Activated CD4-positive, alpha-beta T cell treated with anti-CD3 and anti-CD28 coated beads, Interleukin-2, amount 10 ng/mL, durations not matched to agents 7 days and 5 days (primary cell): ENCODE data around the gene KCNS1. TPM values are rescaled to one million over a fixed set of nuclear protein-coding genes. Genes with fewer than 3 reads are reported as not detected.
"Not testable (repeated sequence)": the region's sequence is repeated elsewhere in the genome, so short reads cannot be mapped to it uniquely, and the experiment has no call there.

Experiments
- CTCF ChIA-PET: fragments of 350-600 bp; sonication (Branson Sonifier 250); formaldehyde crosslinking; loops from one replicate; lab custom pipeline; 2021; ENCODE audit warnings: antibody characterized with exemption; lab: Charles Lee
- POLR2A ChIA-PET: fragments of 350-600 bp; sonication (Branson Sonifier 250); formaldehyde crosslinking; loops from one replicate; lab custom pipeline; 2021; ENCODE audit warnings: antibody characterized with exemption; lab: Charles Lee
- DNase-seq: peaks from one replicate; pipeline ENCODE4 v3.0.0-alpha.2; 2020
- H3K27ac Mint-ChIP-seq: one replicate; pipeline ENCODE4 v1.8.0; 2021; ENCODE audit warnings: mild to moderate bottlenecking, moderate library complexity, mixed read lengths
- H3K27me3 Mint-ChIP-seq: one replicate; pipeline ENCODE4 v1.8.0; 2021; ENCODE audit warnings: mixed read lengths
- H3K36me3 Mint-ChIP-seq: one replicate; pipeline ENCODE4 v1.8.0; 2021; ENCODE audit warnings: low read depth, mixed read lengths
- H3K4me1 Mint-ChIP-seq: one replicate; pipeline ENCODE4 v1.8.0; 2021; ENCODE audit warnings: mixed read lengths
- H3K4me3 Mint-ChIP-seq: one replicate; pipeline ENCODE4 v1.8.0; 2021; ENCODE audit warnings: mild to moderate bottlenecking, moderate library complexity, mixed read lengths
- H3K9me3 Mint-ChIP-seq: one replicate; pipeline ENCODE4 v1.8.0; 2021; ENCODE audit warnings: mixed read lengths
- total RNA-seq, 2 experiments: library from RNA; stranded (reverse); gene quantifications; one replicate each; pipeline ENCODE4 v1.2.3, GENCODE V29; 2021

Gene KCNS1, protein sequence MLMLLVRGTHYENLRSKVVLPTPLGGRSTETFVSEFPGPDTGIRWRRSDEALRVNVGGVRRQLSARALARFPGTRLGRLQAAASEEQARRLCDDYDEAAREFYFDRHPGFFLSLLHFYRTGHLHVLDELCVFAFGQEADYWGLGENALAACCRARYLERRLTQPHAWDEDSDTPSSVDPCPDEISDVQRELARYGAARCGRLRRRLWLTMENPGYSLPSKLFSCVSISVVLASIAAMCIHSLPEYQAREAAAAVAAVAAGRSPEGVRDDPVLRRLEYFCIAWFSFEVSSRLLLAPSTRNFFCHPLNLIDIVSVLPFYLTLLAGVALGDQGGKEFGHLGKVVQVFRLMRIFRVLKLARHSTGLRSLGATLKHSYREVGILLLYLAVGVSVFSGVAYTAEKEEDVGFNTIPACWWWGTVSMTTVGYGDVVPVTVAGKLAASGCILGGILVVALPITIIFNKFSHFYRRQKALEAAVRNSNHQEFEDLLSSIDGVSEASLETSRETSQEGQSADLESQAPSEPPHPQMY
- not detected for total RNA-seq

DNA sequence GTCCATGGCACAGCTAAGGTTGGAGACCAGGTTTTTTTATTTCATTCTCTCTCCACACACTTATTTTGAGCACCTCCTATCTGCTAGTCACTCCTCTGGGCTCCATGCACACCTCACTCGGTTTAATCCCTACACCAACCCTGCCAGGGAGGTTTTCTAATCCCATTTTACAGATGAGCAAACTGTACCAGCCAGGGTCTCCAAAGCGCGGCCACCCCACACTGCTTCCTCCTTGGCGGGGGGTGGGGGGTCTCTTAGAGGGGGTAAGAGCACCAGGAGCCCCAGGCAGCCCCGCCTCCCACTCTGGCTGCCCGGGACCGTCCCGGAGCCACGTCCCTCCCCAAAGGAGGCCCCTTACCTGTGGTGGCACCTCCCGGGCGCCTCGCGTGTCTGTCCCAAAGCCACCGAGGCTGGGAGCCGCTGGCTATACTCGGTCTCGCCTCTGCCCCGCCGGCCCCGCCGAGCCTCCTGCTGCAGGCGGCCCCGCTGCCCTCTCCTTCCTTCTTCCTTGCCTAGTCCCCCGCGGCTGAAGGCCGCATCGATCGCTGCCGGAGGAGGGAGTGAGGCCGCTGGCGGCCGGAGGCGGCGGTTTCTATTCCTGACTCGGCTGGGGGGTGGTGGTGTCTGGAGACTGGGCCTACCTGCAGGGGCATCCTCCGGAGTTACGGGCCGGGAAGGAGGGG lies at the start of gene KCNS1:
Gene KCNS1 (minus strand): TSS at position 565 of the 683 bp plus-strand sequence. CDS start 1,891 bp downstream, outside the sequence.
- no peak within 1 kb of the TSS for H3K4me3 Mint-ChIP-seq
- POLR2A ChIA-PET = no interaction called here
- CTCF ChIA-PET = interaction anchor here (1.2 kb wide), 2 partner anchors 11 to 57 kb away, joined by 3 to 4 read pairs; no protein-coding TSS in a partner anchor
- H3K27me3 Mint-ChIP-seq = peaks cover 49% of the 10 kb centered on the region
- peaks cover 14% of the 10 kb centered on the region for H3K4me1 Mint-ChIP-seq
- no peaks in the 10 kb centered on the region for H3K9me3 Mint-ChIP-seq
- no peaks in the 10 kb centered on the region for H3K36me3 Mint-ChIP-seq
- DNase-seq = no peak
- no peak within 1 kb of the TSS for H3K27ac Mint-ChIP-seq

DNA sequence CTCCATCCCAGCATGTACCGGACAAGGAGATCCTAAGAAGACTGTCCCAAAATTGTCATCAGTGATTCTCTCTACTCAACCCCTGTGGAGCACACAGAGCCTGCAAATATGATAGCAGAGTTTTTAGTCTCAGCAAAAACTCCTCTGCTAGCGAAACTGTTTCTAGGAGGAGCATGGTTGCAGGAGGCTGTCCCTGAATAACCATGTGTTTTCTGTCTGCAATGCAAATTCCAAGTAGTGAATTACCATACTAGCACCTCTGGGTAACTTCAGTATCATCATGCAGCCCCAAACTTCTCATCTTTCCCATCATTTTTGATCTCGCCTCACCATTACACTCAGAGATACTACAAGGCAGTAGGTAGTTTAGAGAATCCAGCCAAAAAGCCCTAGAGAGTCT lies 48.1 kb upstream of the KCNS1 start:
- Mint-ChIP-seq H3K27ac (no peak overlapping the region), H3K4me1 (no peaks in the 10 kb centered on the region), H3K9me3 (no peaks in the 10 kb centered on the region), H3K4me3 (no peak overlapping the region), H3K27me3 (peaks cover 35% of the 10 kb centered on the region), H3K36me3 (no peaks in the 10 kb centered on the region)
- CTCF ChIA-PET = no interaction called here
- DNase-seq = no peak
- POLR2A ChIA-PET = no interaction called here

DNA sequence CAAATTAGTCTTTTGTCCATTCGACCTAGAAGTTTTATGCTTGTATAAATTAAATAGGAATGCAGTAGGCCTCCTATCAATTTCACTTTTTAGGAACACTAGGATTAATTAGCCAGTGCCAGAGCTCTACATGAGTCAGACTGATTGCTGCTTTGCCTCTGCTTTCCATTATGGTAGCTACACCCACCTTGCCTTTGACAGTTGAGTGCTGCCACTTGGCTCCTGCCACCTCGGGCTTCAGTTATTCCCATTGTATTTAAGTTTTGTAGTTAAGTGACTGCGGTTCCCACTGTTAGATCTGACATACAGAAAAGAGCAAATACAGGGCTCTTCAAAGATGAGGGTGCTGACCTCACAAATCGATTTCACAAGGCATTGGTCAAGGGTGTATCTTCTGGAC lies 39.9 kb upstream of the KCNS1 start:
- H3K9me3 Mint-ChIP-seq = no peaks in the 10 kb centered on the region
- ChIA-PET POLR2A (interaction anchor here (0.7 kb wide), 1 partner anchor 629 kb away, joined by 3 read pairs; no protein-coding TSS in a partner anchor), CTCF (no interaction called here)
- no peak for DNase-seq
- H3K27ac Mint-ChIP-seq = no peak overlapping the region
- H3K4me3 Mint-ChIP-seq = no peak overlapping the region
- peaks cover 17% of the 10 kb centered on the region for H3K27me3 Mint-ChIP-seq
- H3K4me1 Mint-ChIP-seq = no peaks in the 10 kb centered on the region
- H3K36me3 Mint-ChIP-seq = no peaks in the 10 kb centered on the region

DNA sequence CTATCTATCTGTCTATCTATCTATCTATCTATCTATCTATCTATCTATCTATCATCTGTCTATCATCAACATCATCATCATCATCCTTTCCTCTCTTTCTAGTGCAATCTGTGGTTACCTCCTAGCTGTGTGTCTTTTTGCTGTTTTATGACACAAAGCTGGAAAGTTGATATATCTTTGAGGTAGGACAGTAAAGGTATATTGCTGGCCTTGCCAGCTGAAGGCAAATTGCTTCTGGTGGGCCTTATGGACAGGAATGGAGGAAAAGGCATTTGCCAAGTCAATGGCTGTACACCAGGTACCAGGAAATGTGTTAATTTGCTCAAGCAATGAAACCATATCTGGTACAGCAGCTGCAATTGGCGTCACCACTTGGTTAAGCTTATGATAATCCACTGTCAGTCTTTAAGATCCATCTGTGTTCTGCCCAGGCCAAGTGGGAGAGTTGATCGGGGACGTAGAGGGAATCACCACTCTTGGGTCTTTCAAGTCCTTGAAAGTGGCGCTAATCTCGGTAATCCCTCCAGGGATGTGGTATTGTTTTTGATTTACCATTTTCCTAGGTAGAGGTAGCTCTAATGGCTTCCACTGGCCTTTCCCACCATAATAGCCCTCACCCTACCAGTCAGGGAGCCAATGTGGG lies 38.9 kb upstream of the KCNS1 start:
- DNase-seq, POLR2A ChIA-PET, H3K36me3 Mint-ChIP-seq, H3K9me3 Mint-ChIP-seq, H3K4me1 Mint-ChIP-seq, H3K4me3 Mint-ChIP-seq, H3K27ac Mint-ChIP-seq: not testable (repeated sequence)
- CTCF ChIA-PET = interaction anchor here (0.6 to 1.9 kb wide), 2 partner anchors 69 to 154 kb away, joined by 3 to 5 read pairs; no protein-coding TSS in a partner anchor
- peaks cover 12% of the 10 kb centered on the region for H3K27me3 Mint-ChIP-seq

DNA sequence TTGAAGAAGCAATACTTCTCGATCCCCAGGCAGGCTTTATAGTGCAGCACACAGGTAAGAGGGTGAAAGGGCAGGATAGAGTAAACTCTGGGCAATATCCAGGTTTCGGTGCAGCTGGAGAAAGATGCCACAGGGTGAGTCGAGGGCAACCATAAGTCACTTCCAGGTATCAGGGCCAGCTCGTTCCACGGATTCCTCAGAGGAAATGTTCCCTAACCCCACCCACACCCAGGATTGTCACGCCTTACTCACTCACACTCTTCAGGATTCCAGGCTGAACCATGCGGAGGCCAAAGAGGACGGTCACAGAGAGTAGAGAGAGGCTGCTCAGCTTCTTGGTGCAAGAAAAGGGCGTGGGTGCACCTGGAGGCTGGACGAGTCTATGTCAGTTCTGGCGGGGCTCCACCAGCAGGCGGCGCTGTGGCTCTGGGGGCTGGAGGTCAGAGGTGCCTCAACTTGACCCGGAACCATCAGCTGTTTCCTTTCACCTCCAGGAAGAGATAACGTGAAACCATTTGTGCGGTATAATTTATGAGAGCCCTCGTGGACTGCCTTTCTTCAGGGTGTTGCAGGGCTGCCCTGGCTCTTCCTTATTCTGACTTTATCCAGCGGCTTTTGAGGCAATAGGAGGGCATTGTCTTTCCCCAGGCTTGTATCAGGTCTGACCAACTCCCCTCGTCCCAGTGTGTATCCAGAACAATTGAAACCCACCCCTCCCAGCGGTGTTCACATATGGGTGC lies 37.8 kb upstream of the KCNS1 start:
- Mint-ChIP-seq H3K9me3 (no peaks in the 10 kb centered on the region), H3K4me1 (no peaks in the 10 kb centered on the region), H3K27me3 (peaks cover 9% of the 10 kb centered on the region), H3K4me3 (no peak overlapping the region), H3K36me3 (no peaks in the 10 kb centered on the region), H3K27ac (no peak overlapping the region)
- CTCF ChIA-PET = interaction anchor here (0.6 to 1.9 kb wide), 6 partner anchors 8 to 155 kb away, joined by 3 to 5 read pairs (median 3); no protein-coding TSS in a partner anchor
- peak; percentile 67 for DNase-seq
- POLR2A ChIA-PET = no interaction called here

DNA sequence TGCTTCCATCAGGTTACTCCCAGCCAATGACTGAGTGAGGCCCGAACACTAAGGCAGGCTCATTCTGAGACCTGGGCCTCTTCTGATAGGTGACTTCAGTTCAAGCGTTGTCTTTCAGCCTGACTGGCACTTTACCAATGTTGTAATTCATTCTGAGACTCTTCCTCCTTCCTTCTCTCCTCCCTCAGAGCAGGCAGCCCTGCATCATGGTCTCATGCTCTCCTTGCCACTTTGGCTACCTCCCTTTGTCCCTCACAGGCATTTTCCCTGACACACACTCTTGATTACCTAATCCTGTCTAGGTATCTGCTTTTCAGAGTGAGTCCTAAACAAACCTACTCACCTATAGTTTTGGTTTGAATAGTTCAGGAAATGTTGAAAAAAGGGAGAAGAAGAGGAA lies 36.0 kb upstream of the KCNS1 start:
- Mint-ChIP-seq H3K4me1 (no peaks in the 10 kb centered on the region), H3K9me3 (no peaks in the 10 kb centered on the region), H3K36me3 (no peaks in the 10 kb centered on the region), H3K27me3 (peaks cover 14% of the 10 kb centered on the region), H3K27ac (no peak overlapping the region), H3K4me3 (no peak overlapping the region)
- DNase-seq = no peak
- CTCF ChIA-PET = interaction anchor here (0.6 kb wide), 1 partner anchor 40 kb away, joined by 3 read pairs; no protein-coding TSS in a partner anchor
- POLR2A ChIA-PET = no interaction called here

DNA sequence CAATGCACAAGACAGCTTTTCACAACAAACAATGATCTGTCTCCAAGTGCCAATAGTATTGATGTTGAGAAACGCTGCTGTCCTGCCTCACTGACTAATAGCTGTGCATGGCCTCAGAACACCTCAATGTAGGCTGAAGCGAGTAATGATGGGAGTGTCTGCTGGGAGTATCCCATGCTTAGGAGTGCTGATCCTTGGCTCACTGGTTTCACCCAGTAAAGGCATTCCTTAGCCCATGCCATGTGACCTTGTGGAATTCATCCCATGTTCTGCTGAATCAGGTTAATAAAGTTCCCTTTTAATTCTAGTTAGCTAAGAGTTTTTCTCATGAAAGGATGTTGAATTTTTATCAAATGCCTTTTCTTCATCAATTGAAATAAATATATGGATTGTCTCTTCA lies 27.2 kb upstream of the KCNS1 start:
- H3K4me1 Mint-ChIP-seq = no peaks in the 10 kb centered on the region
- no peak for DNase-seq
- no peak overlapping the region for H3K4me3 Mint-ChIP-seq
- no peak overlapping the region for H3K27ac Mint-ChIP-seq
- POLR2A ChIA-PET = no interaction called here
- CTCF ChIA-PET = no interaction called here
- no peaks in the 10 kb centered on the region for H3K36me3 Mint-ChIP-seq
- H3K9me3 Mint-ChIP-seq = no peaks in the 10 kb centered on the region
- peaks cover 54% of the 10 kb centered on the region for H3K27me3 Mint-ChIP-seq

DNA sequence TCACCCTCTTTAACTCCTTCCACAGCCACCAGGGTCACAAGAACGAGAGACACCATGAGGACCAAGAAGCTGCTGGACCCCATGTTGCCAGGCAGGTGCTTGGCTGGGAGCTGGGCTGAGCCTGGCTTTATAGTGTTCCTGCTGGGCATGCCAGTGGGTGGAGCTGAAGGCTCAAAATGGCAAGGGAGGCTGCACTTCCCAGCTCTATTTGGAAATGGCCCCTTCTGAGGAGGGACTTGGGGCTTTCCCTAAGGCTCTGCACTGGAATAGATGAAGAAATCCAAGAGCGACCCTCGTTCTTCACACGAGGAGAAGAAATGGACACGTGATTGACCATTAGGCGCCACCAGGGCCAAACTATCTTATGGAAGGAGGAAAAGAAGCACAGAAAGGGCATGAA lies 23.4 kb upstream of the KCNS1 start, which contains the start of gene WFDC12:
Gene WFDC12 (minus strand): TSS at position 101 of the 400 bp plus-strand sequence. CDS start 18 bp downstream, at position 83.
- POLR2A ChIA-PET = no interaction called here

DNA sequence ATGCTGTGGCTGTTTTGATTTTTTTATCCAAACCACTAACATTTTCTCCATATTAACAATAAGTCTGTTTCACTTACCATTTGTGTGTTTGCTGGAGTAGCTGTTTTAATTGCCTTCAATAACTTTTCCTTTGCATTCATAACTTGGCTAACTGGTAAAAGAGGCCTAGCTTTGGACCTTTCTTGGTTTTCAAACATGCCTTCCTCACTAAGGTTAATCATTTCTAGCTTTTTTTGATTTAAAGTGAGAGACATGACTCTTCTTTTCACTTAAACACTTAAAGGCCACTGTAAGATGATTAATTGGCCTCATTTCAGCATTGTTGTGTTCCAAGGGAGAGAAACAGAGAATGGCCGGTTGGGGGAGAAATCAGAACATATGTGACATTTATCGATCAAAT lies 20.5 kb upstream of the KCNS1 start:
- POLR2A ChIA-PET = interaction anchor here (1.4 kb wide), 1 partner anchor 173 kb away, joined by 3 read pairs; no protein-coding TSS in a partner anchor
- no peaks in the 10 kb centered on the region for H3K36me3 Mint-ChIP-seq
- H3K27ac Mint-ChIP-seq = no peak overlapping the region
- H3K4me1 Mint-ChIP-seq = no peaks in the 10 kb centered on the region
- H3K4me3 Mint-ChIP-seq = no peak overlapping the region
- H3K9me3 Mint-ChIP-seq = no peaks in the 10 kb centered on the region
- CTCF ChIA-PET = interaction anchor here (0.8 kb wide), 1 partner anchor 18 kb away, joined by 3 read pairs; no protein-coding TSS in a partner anchor
- H3K27me3 Mint-ChIP-seq = peaks cover 30% of the 10 kb centered on the region
- DNase-seq = no peak

More for the DNA sequence above, 23.4 kb upstream of the KCNS1 start, which contains the start of gene WFDC12:
- Mint-ChIP-seq H3K27me3 (peaks cover 44% of the 10 kb centered on the region), H3K4me1 (no peaks in the 10 kb centered on the region), H3K4me3 (no peak within 1 kb of the TSS), H3K27ac (no peak within 1 kb of the TSS), H3K9me3 (no peaks in the 10 kb centered on the region), H3K36me3 (no peaks in the 10 kb centered on the region)
- DNase-seq = no peak
- CTCF ChIA-PET = interaction anchor here (0.6 to 0.7 kb wide), 3 partner anchors 22 to 460 kb away, joined by 3 to 4 read pairs (median 3); no protein-coding TSS in a partner anchor

DNA sequence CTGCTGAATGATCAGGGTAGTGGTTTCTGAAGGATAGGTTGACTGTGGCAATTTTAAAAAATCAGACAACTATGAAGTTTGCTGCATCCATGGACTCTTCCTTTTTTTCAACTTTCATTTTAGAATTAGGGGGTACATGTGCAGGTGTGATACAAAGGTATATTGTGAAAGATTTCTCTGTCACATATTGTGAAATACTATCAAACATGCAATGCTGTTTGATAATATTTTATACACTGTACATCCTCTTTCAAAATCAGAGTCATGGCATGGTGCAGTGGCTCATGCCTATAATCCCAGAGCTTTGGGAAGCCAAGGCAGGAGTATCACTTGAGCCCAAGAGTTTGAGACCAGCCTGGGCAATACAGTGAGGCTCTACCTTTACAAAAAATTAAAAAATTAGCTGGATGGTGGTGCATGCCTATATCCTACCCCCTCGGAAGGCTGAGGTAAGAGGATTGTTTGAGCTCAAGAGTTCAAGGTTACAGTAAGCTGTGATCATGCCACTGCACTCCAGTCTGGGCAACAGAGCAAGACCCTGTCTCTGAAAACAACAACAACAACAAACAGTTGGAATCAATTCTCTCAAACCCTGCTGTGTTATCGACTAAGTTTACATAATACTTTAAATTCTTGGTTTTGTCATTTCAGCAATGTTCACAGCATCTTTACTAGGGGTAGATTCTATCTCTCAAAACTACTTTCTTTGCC lies 18.8 kb upstream of the KCNS1 start:
- no peak overlapping the region for H3K4me3 Mint-ChIP-seq
- no peaks in the 10 kb centered on the region for H3K9me3 Mint-ChIP-seq
- DNase-seq = no peak
- peaks cover 29% of the 10 kb centered on the region for H3K27me3 Mint-ChIP-seq
- POLR2A ChIA-PET = no interaction called here
- H3K36me3 Mint-ChIP-seq = no peaks in the 10 kb centered on the region
- H3K27ac Mint-ChIP-seq = no peak overlapping the region
- CTCF ChIA-PET = interaction anchor here (0.9 kb wide), 1 partner anchor 19 kb away, joined by 3 read pairs; no protein-coding TSS in a partner anchor
- peaks cover 4% of the 10 kb centered on the region for H3K4me1 Mint-ChIP-seq

DNA sequence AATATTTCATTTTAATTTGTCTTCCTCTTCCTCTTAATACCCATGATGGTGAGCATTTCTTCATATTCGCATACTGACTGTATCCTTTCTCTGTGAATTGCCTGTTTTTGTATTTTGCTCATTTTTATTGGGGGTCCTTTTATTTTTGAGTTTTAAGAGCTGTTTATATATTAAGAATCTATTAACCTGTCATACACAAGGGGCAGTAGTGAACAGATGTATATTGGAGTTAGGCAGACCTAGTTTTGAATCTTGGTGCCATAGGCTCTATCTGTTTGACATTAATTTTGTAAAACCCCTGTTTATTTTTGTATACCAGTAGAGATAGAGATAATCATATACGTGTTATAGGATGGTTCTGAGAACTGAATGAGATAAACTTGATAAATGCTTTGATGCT lies 17.1 kb upstream of the KCNS1 start:
- no peak for DNase-seq
- ChIA-PET CTCF (interaction anchor here (0.5 to 1.4 kb wide), 2 partner anchors 21 to 268 kb away, joined by 3 to 4 read pairs; no protein-coding TSS in a partner anchor), POLR2A (no interaction called here)
- H3K27ac Mint-ChIP-seq = no peak overlapping the region
- no peaks in the 10 kb centered on the region for H3K36me3 Mint-ChIP-seq
- H3K4me3 Mint-ChIP-seq = no peak overlapping the region
- H3K9me3 Mint-ChIP-seq = no peaks in the 10 kb centered on the region
- H3K4me1 Mint-ChIP-seq = peaks cover 6% of the 10 kb centered on the region
- H3K27me3 Mint-ChIP-seq = peaks cover 27% of the 10 kb centered on the region
